ENCODE measurements around the gene KCNK4. TPM values are rescaled to one million over a fixed set of nuclear protein-coding genes. Genes with fewer than 3 reads are reported as not detected.

Gene KCNK4
- total and polyA plus RNA-seq, 4 donors = not detected

GRCh38 chr11:64321533-64321932 lies 30.4 kb downstream of the KCNK4 start:
- no peaks in the 10 kb centered on the region for H3K9me3 ChIP-seq (ENCODE audit: control insufficient read depth in 4 of 4, low read length in 3 of 4)
- peaks cover 5 to 12% (median 10%) of the 10 kb centered on the region in 4 donors for H3K4me1 ChIP-seq (ENCODE audit: control insufficient read depth in 4 of 4, insufficient read depth in 4 of 4, low read length in 3 of 4)
- no peak overlapping the region for H3K4me3 ChIP-seq (ENCODE audit: low read depth in 1 of 3, low read length in 3 of 3)
- no peaks in the 10 kb centered on the region for H3K27me3 ChIP-seq (ENCODE audit: control insufficient read depth in 4 of 4, insufficient read depth in 4 of 4, low read length in 3 of 4)
- DNase-seq (ENCODE audit: low spot score) = no peak
- WGBS = 82% methylated on average over 5 of the region's 5 CpGs
- H3K9ac ChIP-seq (ENCODE audit: low read depth in 1 of 2, low read length in 2 of 2) = no peak overlapping the region
- TF ChIP-seq ZBTB33 (IDR thresholded peaks at IDR 0.05) = no peak
- TF ChIP-seq YY1 (IDR thresholded peaks at IDR 0.05) = no peak
- TF ChIP-seq HNF4G (IDR thresholded peaks at IDR 0.05) = no peak
- no peak for TF ChIP-seq CTCF (IDR thresholded peaks at IDR 0.05; ENCODE audit: low read depth, low read length, missing input control)
- H3K36me3 ChIP-seq (ENCODE audit: control insufficient read depth in 4 of 4, insufficient read depth in 3 of 4, low read depth in 1 of 4, low read length in 3 of 4) = peaks cover 0 to 18% (median 3%) of the 10 kb centered on the region in 4 donors
- no peak overlapping the region for H3K27ac ChIP-seq (ENCODE audit: low read depth in 1 of 2, low read length in 2 of 2)

- no peak for DNase-seq (ENCODE audit: low spot score)
- Histone ChIP-seq H3K4me1 (ENCODE audit: control insufficient read depth in 4 of 4, insufficient read depth in 4 of 4, low read length in 3 of 4) (peaks cover 5 to 7% (median 6%) of the 10 kb centered on the region in 4 donors), H3K27ac (ENCODE audit: low read depth in 1 of 2, low read length in 2 of 2) (no peak overlapping the region), H3K27me3 (ENCODE audit: control insufficient read depth in 4 of 4, insufficient read depth in 4 of 4, low read length in 3 of 4) (no peaks in the 10 kb centered on the region), H3K4me3 (ENCODE audit: low read depth in 1 of 3, low read length in 3 of 3) (no peak overlapping the region), H3K36me3 (ENCODE audit: control insufficient read depth in 4 of 4, insufficient read depth in 3 of 4, low read depth in 1 of 4, low read length in 3 of 4) (peaks cover 0 to 18% (median 3%) of the 10 kb centered on the region in 4 donors), H3K9ac (ENCODE audit: low read depth in 1 of 2, low read length in 2 of 2) (no peak overlapping the region), H3K9me3 (ENCODE audit: control insufficient read depth in 4 of 4, low read length in 3 of 4) (no peaks in the 10 kb centered on the region)
- WGBS = 89% methylated on average over 7 of the region's 7 CpGs
- TF ChIP-seq FOXA1 (IDR thresholded peaks at IDR 0.05) (no peak), ATF3 (IDR thresholded peaks at IDR 0.05) (no peak), MAX (IDR thresholded peaks at IDR 0.05) (no peak), RAD21 (IDR thresholded peaks at IDR 0.05) (no peak), NR2F2 (IDR thresholded peaks at IDR 0.05) (no peak), HNF4G (IDR thresholded peaks at IDR 0.05) (no peak), TAF1 (conservative IDR thresholded peaks at IDR 0.05) (no peak), REST (IDR thresholded peaks at IDR 0.05) (no peak), RXRA (IDR thresholded peaks at IDR 0.05) (no peak), SP1 (IDR thresholded peaks at IDR 0.05) (no peak), GABPA (IDR thresholded peaks at IDR 0.05 in 1 of 2, conservative IDR thresholded peaks at IDR 0.05 in 1 of 2) (no peak), HNF4A (conservative IDR thresholded peaks at IDR 0.05) (no peak), FOXA2 (IDR thresholded peaks at IDR 0.05) (no peak), ZBTB33 (IDR thresholded peaks at IDR 0.05) (no peak), EGR1 (IDR thresholded peaks at IDR 0.05; ENCODE audit: low read depth in 2 of 2) (no peak), CTCF (IDR thresholded peaks at IDR 0.05; ENCODE audit: low read depth, low read length, missing input control) (no peak)
These were observed 31.8 kb downstream of the KCNK4 start for GRCh38 chr11:64322925-64323260.

Data from liver (tissue), 9 donors.